Fibroblast of pulmonary artery (primary cell): ENCODE measurements around the gene TSPOAP1.
A peak's percentile ranks its signal among the peaks of the same experiment; 100 is the strongest.

ENCODE experiments used
- DNase-seq: peaks from one replicate; pipeline ENCODE4 v3.0.0-alpha.2; 2010; ENCODE audit warnings: low read depth
- H3K4me3 ChIP-seq: replicated peaks from 2 replicates; pipeline ENCODE4 v1.5.1; 2011; ENCODE audit warnings: low read depth, mild to moderate bottlenecking, control low read depth, low read length, moderate library complexity
- CTCF ChIP-seq: IDR thresholded peaks from 2 replicates; pipeline ENCODE4 v1.5.1; 2011; ENCODE audit warnings: mild to moderate bottlenecking, control low read depth, low read length, inconsistent platforms; ENCODE audit errors: missing control alignments

TSPOAP1 gene

GRCh38 chr17:58303971-58304749, 24.4 kb downstream of the TSPOAP1 start:
- TF ChIP-seq CTCF: peak; percentile 80
- no peak overlapping the region for H3K4me3 ChIP-seq
- peak; percentile 44 for DNase-seq

- no peak overlapping the region for H3K4me3 ChIP-seq
- no peak for DNase-seq
Measured at GRCh38 chr17:58302919-58303585, 25.5 kb downstream of the TSPOAP1 start.

GRCh38 chr17:58302171-58302918, 26.2 kb downstream of the TSPOAP1 start:
- no peak overlapping the region for H3K4me3 ChIP-seq
- no peak for DNase-seq
- no peak for TF ChIP-seq CTCF

More at GRCh38 chr17:58302919-58303585, 25.5 kb downstream of the TSPOAP1 start:
- no peak for TF ChIP-seq CTCF

GRCh38 chr17:58301504-58302150, 27.0 kb downstream of the TSPOAP1 start:
- DNase-seq: no peak
- no peak for TF ChIP-seq CTCF
- H3K4me3 ChIP-seq: no peak overlapping the region

GRCh38 chr17:58300336-58300735, 28.3 kb downstream of the TSPOAP1 start:
- DNase-seq: no peak
- no peak for TF ChIP-seq CTCF

GRCh38 chr17:58294034-58294433, 34.6 kb downstream of the TSPOAP1 start:
- no peak for TF ChIP-seq CTCF
- DNase-seq: no peak
- H3K4me3 ChIP-seq: no peak overlapping the region

More at GRCh38 chr17:58300336-58300735, 28.3 kb downstream of the TSPOAP1 start:
- H3K4me3 ChIP-seq: no peak overlapping the region
